Left renal pelvis (tissue), 4 donors: ENCODE data around the gene ZNF121. TPM values are rescaled to one million over a fixed set of nuclear protein-coding genes. Genes with fewer than 3 reads are reported as not detected.
"Not testable (repeated sequence)": the region's sequence is repeated elsewhere in the genome, so short reads cannot be mapped to it uniquely, and the experiment has no call there.

ENCODE experiments used
- DNase-seq, 4 donors: peaks; one replicate each; pipeline ENCODE4 v3.0.0-alpha.2; 2013; ENCODE audit warnings: low read depth in 4 of 4, low spot score in 3 of 4
- polyA plus RNA-seq, 4 donors: library from polyadenylated mRNA; unstranded; fragments of 120-200 nt; gene quantifications; one replicate each; pipeline ENCODE4 v1.2.1, GENCODE V29; 2013; ENCODE audit not compliant: insufficient read length in 4 of 4

The ZNF121 gene
- 10 to 100 TPM in 3 of 4 donors, 1 to 10 TPM in 1; 9.5 to 24.3 (median 20.4) TPM for polyA plus RNA-seq

GRCh38 chr19:9584073-9584833 lies at the start of gene ZNF121:
Gene ZNF121 (minus strand): TSS chr19:9584504. CDS start chr19:9568097, 16,407 bp downstream.
- peak; percentile 75 to 79 (median 79) for DNase-seq

GRCh38 chr19:9627856-9628255 lies 43.6 kb upstream of the ZNF121 start:
- no peak for DNase-seq

- no peak for DNase-seq
Observed at GRCh38 chr19:9622531-9622930, 38.2 kb upstream of the ZNF121 start.

- DNase-seq: peak; percentile 77 to 90 (median 82)
Observed at GRCh38 chr19:9621156-9622037, 37.1 kb upstream of the ZNF121 start, which contains the start of gene ZNF561. Gene ZNF561 (minus strand): TSS chr19:9621232. CDS start chr19:9619456, 1,776 bp downstream.

GRCh38 chr19:9620842-9621155 lies 36.5 kb upstream of the ZNF121 start:
- DNase-seq: no peak

GRCh38 chr19:9615844-9616243 lies 31.5 kb upstream of the ZNF121 start:
- DNase-seq: no peak

GRCh38 chr19:9610484-9611113 lies 26.3 kb upstream of the ZNF121 start:
- no peak for DNase-seq

GRCh38 chr19:9608912-9609311 lies 24.6 kb upstream of the ZNF121 start:
- no peak for DNase-seq

- DNase-seq: no peak
Observed at GRCh38 chr19:9597027-9597426, 12.7 kb upstream of the ZNF121 start.

- peak; percentile 29 to 39 (median 30) for DNase-seq
Observed at GRCh38 chr19:9586764-9587163, 2.5 kb upstream of the ZNF121 start.

GRCh38 chr19:9582081-9582725 lies 2.1 kb downstream of the ZNF121 start:
- not testable (repeated sequence) for DNase-seq

- no peak for DNase-seq
Observed at GRCh38 chr19:9580728-9581127, 3.6 kb downstream of the ZNF121 start.

GRCh38 chr19:9570255-9570654 lies 14.0 kb downstream of the ZNF121 start:
- no peak for DNase-seq

- no peak for DNase-seq
Observed at GRCh38 chr19:9566729-9567128, 17.6 kb downstream of the ZNF121 start.

GRCh38 chr19:9565900-9566705 lies 18.2 kb downstream of the ZNF121 start:
- DNase-seq: no peak

- DNase-seq: no peak
Observed at GRCh38 chr19:9552536-9553274, 31.6 kb downstream of the ZNF121 start.

- DNase-seq: no peak
Observed at GRCh38 chr19:9547870-9548269, 36.4 kb downstream of the ZNF121 start.

GRCh38 chr19:9541281-9541680 lies 43.0 kb downstream of the ZNF121 start:
- DNase-seq: not testable (repeated sequence)

GRCh38 chr19:9539921-9540320 lies 44.4 kb downstream of the ZNF121 start:
- not testable (repeated sequence) for DNase-seq
